HepG2 (cell line): Measurements from ENCODE around the gene SH3YL1. TPM values are rescaled to one million over a fixed set of nuclear protein-coding genes. Genes with fewer than 3 reads are reported as not detected.

Source experiments
- HHEX ChIP-seq: IDR thresholded peaks from 2 replicates; pipeline ENCODE4 v1.6.1; 2016; ENCODE audit warnings: control low read depth
- HOXA3 ChIP-seq: sonication (generic); formaldehyde crosslinking; IDR thresholded peaks from 2 replicates; pipeline ENCODE4 v1.5.0; 2020; ENCODE audit warnings: missing genetic modification reagents
- JUN ChIP-seq: sonication (generic); formaldehyde crosslinking; IDR thresholded peaks from 2 replicates; pipeline ENCODE4 v1.4.0; 2020; ENCODE audit warnings: mild to moderate bottlenecking, missing genetic modification reagents
- MEIS1 ChIP-seq: sonication (generic); formaldehyde crosslinking; IDR thresholded peaks from 2 replicates; pipeline ENCODE4 v1.9.0; 2021; ENCODE audit warnings: mild to moderate bottlenecking, missing genetic modification reagents, moderate library complexity, borderline replicate concordance
- PHF20 ChIP-seq: sonication (generic); formaldehyde crosslinking; IDR thresholded peaks from 2 replicates; pipeline ENCODE4 v1.5.0; 2020; ENCODE audit warnings: mild to moderate bottlenecking, missing genetic modification reagents
- PHF5A ChIP-seq: IDR thresholded peaks from one replicate; pipeline ENCODE4 v1.6.1; 2018; ENCODE audit warnings: low read depth, missing genetic modification reagents; ENCODE audit not compliant: unreplicated experiment
- U2AF2 ChIP-seq: fragments of 200-400 bp; formaldehyde crosslinking; IDR thresholded peaks from 2 replicates; pipeline ENCODE4 v1.6.1; 2017; ENCODE audit warnings: low read depth, mild to moderate bottlenecking, low read length
- ZBTB38 ChIP-seq: sonication (generic); formaldehyde crosslinking; IDR thresholded peaks from 2 replicates; pipeline ENCODE4 v1.5.1; 2020; ENCODE audit warnings: mild to moderate bottlenecking, missing genetic modification reagents
- ZNF205 ChIP-seq: IDR thresholded peaks from 2 replicates; pipeline ENCODE4 v1.6.1; 2018; ENCODE audit warnings: missing biosample characterization, missing genetic modification reagents
- ZNF282 ChIP-seq: fragments of 450-650 bp; IDR thresholded peaks from 2 replicates; pipeline ENCODE4 v1.6.1; 2018; ENCODE audit not compliant: partially characterized antibody
- ZNF30 ChIP-seq: sonication (generic); formaldehyde crosslinking; IDR thresholded peaks from 2 replicates; pipeline ENCODE4 v1.5.0; 2020; ENCODE audit warnings: mild to moderate bottlenecking, missing genetic modification reagents
- ZNF546 ChIP-seq: sonication (generic); formaldehyde crosslinking; conservative IDR thresholded peaks from 2 replicates; pipeline ENCODE4 v1.8.1; 2023; ENCODE audit warnings: mild to moderate bottlenecking, missing genetic modification reagents
- ZNF569 ChIP-seq: sonication (generic); formaldehyde crosslinking; IDR thresholded peaks from 2 replicates; pipeline ENCODE4 v1.5.0; 2020; ENCODE audit warnings: mild to moderate bottlenecking, missing genetic modification reagents, moderate library complexity, borderline replicate concordance
- ZNF616 ChIP-seq: sonication (generic); formaldehyde crosslinking; IDR thresholded peaks from 2 replicates; pipeline ENCODE4 v1.5.0; 2020; ENCODE audit warnings: low read depth, mild to moderate bottlenecking, missing genetic modification reagents
- ZNF749 ChIP-seq: sonication (generic); formaldehyde crosslinking; IDR thresholded peaks from 2 replicates; pipeline ENCODE4 v1.8.0; 2022; ENCODE audit warnings: mild to moderate bottlenecking, missing genetic modification reagents, moderate library complexity, borderline replicate concordance
- ZNF883 ChIP-seq: sonication (generic); formaldehyde crosslinking; IDR thresholded peaks from 2 replicates; pipeline ENCODE4 v1.5.1; 2020; ENCODE audit warnings: mild to moderate bottlenecking, missing genetic modification reagents; ENCODE audit errors: not compliant biosample characterization
- ZSCAN22 ChIP-seq: sonication (generic); formaldehyde crosslinking; IDR thresholded peaks from 2 replicates; pipeline ENCODE4 v1.4.0; 2020; ENCODE audit warnings: mild to moderate bottlenecking, missing genetic modification reagents
- polyA plus RNA-seq, 8 experiments: library from polyadenylated mRNA; depleted of rRNA in 3 of 8; stranded (reverse) in 7 of 8; unstranded in 1 of 8; fragments of >200 nt; fragmentation: Illumina TruSeq in 4 of 8; extraction: Trizol in 4 of 8; gene quantifications; 2 replicates each; pipeline versions ENCODE4 v1.2.1 to v1.2.3, GENCODE V29; 2011 to 2016; ENCODE audit warnings: low read depth in 4 of 8, missing spikeins in 1 of 8, mixed read lengths in 1 of 8; ENCODE audit not compliant: insufficient read depth in 1 of 8
- total RNA-seq, 5 experiments: library from RNA; depleted of rRNA; stranded (reverse); fragments of >200 nt; fragmentation: Illumina TruSeq; extraction: Trizol; gene quantifications; 2 replicates each; pipeline ENCODE4 v1.2.3, GENCODE V29; 2016; ENCODE audit warnings: low read depth in 1 of 5
- TF ChIP-seq, protein P1 (sequence below): sonication (generic); formaldehyde crosslinking; IDR thresholded peaks from 2 replicates; pipeline ENCODE4 v1.4.0; 2020; ENCODE audit warnings: mild to moderate bottlenecking, missing genetic modification reagents
- TF ChIP-seq, protein P2 (sequence below): sonication (generic); formaldehyde crosslinking; conservative IDR thresholded peaks from 2 replicates; pipeline ENCODE4 v1.8.0; 2022; ENCODE audit warnings: mild to moderate bottlenecking, moderate library complexity, missing genetic modification reagents
- TF ChIP-seq, protein P3 (sequence below): IDR thresholded peaks from 2 replicates; pipeline ENCODE4 v1.6.1; 2016; ENCODE audit warnings: low read depth, borderline replicate concordance
- TF ChIP-seq, protein P4 (sequence below): sonication (generic); formaldehyde crosslinking; IDR thresholded peaks from 2 replicates; pipeline ENCODE4 v1.8.1; 2023; ENCODE audit warnings: mild to moderate bottlenecking, inconsistent platforms, moderate library complexity, missing genetic modification reagents, borderline replicate concordance
- TF ChIP-seq, protein P5 (sequence below): sonication (generic); formaldehyde crosslinking; IDR thresholded peaks from 2 replicates; pipeline ENCODE4 v1.5.0; 2020; ENCODE audit warnings: missing genetic modification reagents
- TF ChIP-seq, protein P6 (sequence below): conservative IDR thresholded peaks from 2 replicates; pipeline ENCODE4 v1.6.1; 2018; ENCODE audit warnings: missing genetic modification reagents

The SH3YL1 gene
- total and polyA plus RNA-seq, 2 of the 13 experiments (the other 11 are each of a cell fraction or from before 2014, with no cell fraction given), result 13.0 to 48.2 TPM

DNA sequence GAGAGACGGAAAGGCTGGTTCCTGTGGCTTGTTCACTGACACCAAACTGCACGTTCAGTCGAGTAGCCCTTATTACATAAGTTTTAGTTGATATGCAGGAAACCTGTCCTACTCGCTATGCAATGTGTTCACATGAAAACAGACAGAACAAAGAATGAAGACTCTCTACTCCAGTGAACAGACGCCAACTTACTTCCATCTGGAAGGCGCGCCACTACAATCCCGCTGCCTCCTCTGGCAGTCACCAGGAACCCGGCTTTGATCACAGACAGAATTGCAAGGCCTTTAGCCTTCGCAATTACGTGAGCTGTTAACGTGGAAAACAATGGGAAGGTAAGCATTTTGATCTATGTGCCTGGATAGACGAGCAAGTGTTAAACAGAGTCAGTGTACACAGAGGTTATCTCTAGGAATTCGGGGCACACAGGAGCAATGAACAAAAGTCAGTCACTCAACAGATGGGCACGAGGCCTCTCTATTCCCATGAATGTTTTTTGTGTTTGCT lies 14.2 kb downstream of the SH3YL1 start (continued):
- TF ChIP-seq, protein P1, sequence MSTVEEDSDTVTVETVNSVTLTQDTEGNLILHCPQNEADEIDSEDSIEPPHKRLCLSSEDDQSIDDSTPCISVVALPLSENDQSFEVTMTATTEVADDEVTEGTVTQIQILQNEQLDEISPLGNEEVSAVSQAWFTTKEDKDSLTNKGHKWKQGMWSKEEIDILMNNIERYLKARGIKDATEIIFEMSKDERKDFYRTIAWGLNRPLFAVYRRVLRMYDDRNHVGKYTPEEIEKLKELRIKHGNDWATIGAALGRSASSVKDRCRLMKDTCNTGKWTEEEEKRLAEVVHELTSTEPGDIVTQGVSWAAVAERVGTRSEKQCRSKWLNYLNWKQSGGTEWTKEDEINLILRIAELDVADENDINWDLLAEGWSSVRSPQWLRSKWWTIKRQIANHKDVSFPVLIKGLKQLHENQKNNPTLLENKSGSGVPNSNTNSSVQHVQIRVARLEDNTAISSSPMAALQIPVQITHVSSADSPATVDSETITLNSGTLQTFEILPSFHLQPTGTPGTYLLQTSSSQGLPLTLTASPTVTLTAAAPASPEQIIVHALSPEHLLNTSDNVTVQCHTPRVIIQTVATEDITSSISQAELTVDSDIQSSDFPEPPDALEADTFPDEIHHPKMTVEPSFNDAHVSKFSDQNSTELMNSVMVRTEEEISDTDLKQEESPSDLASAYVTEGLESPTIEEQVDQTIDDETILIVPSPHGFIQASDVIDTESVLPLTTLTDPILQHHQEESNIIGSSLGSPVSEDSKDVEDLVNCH (CRISPR knock-in tag), result no peak
- TF ChIP-seq MEIS1 (CRISPR knock-in tag) (peak; percentile 96), ZNF30 (CRISPR knock-in tag) (no peak), ZNF616 (no peak), HOXA3 (peak; percentile 87; the same call in 1 of the 2 replicates), U2AF2 (no peak), PHF5A (CRISPR knock-in tag) (peak; percentile 65), ZNF883 (CRISPR knock-in tag) (no peak), PHF20 (CRISPR knock-in tag) (no peak), ZNF282 (no peak), ZSCAN22 (CRISPR knock-in tag) (peak; percentile 57; the same call in 1 of the 2 replicates), HHEX (CRISPR knock-in tag) (0 out of 2 replicates have a peak, but pooled peaks have one; percentile 75), ZNF205 (CRISPR knock-in tag) (peak; percentile 93), ZBTB38 (CRISPR knock-in tag) (peak; percentile 80; the same call in 1 of the 2 replicates), ZNF749 (CRISPR knock-in tag) (no peak; the same call in 1 of the 2 replicates), JUN (CRISPR knock-in tag) (peak; percentile 83; the same call in 1 of the 2 replicates), ZNF546 (CRISPR knock-in tag) (no peak), ZNF569 (CRISPR knock-in tag) (no peak)
- TF ChIP-seq, protein P2, sequence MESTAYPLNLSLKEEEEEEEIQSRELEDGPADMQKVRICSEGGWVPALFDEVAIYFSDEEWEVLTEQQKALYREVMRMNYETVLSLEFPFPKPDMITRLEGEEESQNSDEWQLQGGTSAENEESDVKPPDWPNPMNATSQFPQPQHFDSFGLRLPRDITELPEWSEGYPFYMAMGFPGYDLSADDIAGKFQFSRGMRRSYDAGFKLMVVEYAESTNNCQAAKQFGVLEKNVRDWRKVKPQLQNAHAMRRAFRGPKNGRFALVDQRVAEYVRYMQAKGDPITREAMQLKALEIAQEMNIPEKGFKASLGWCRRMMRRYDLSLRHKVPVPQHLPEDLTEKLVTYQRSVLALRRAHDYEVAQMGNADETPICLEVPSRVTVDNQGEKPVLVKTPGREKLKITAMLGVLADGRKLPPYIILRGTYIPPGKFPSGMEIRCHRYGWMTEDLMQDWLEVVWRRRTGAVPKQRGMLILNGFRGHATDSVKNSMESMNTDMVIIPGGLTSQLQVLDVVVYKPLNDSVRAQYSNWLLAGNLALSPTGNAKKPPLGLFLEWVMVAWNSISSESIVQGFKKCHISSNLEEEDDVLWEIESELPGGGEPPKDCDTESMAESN (CRISPR knock-in tag), result no peak
- TF ChIP-seq, protein P3, sequence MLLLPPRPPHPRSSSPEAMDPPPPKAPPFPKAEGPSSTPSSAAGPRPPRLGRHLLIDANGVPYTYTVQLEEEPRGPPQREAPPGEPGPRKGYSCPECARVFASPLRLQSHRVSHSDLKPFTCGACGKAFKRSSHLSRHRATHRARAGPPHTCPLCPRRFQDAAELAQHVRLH, result peak; percentile 89; the same call in 1 of the 2 replicates
- TF ChIP-seq, protein P4, sequence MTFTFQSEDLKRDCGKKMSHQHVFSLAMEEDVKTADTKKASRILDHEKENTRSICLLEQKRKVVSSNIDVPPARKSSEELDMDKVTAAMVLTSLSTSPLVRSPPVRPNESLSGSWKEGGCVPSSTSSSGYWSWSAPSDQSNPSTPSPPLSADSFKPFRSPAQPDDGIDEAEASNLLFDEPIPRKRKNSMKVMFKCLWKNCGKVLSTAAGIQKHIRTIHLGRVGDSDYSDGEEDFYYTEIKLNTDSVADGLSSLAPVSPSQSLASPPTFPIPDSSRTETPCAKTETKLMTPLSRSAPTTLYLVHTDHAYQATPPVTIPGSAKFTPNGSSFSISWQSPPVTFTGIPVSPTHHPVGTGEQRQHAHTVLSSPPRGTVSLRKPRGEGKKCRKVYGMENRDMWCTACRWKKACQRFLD (CRISPR knock-in tag), result peak; percentile 42; the same call in 1 of the 2 replicates
- TF ChIP-seq, protein P5, sequence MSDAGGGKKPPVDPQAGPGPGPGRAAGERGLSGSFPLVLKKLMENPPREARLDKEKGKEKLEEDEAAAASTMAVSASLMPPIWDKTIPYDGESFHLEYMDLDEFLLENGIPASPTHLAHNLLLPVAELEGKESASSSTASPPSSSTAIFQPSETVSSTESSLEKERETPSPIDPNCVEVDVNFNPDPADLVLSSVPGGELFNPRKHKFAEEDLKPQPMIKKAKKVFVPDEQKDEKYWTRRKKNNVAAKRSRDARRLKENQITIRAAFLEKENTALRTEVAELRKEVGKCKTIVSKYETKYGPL (CRISPR knock-in tag), result peak; percentile 48; the same call in 1 of the 2 replicates
- TF ChIP-seq, protein P6, sequence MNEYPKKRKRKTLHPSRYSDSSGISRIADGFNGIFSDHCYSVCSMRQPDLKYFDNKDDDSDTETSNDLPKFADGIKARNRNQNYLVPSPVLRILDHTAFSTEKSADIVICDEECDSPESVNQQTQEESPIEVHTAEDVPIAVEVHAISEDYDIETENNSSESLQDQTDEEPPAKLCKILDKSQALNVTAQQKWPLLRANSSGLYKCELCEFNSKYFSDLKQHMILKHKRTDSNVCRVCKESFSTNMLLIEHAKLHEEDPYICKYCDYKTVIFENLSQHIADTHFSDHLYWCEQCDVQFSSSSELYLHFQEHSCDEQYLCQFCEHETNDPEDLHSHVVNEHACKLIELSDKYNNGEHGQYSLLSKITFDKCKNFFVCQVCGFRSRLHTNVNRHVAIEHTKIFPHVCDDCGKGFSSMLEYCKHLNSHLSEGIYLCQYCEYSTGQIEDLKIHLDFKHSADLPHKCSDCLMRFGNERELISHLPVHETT (CRISPR knock-in tag), result 0 out of 2 replicates have a peak, but pooled peaks have one; percentile 49
